Measurements from ENCODE around the gene MXRA7. TPM values are rescaled to one million over a fixed set of nuclear protein-coding genes. Genes with fewer than 3 reads are reported as not detected.

The MXRA7 gene
- total RNA-seq, 4 donors from 2014 or later, result 24.3 to 43.0 (median 30.6) TPM

DNA sequence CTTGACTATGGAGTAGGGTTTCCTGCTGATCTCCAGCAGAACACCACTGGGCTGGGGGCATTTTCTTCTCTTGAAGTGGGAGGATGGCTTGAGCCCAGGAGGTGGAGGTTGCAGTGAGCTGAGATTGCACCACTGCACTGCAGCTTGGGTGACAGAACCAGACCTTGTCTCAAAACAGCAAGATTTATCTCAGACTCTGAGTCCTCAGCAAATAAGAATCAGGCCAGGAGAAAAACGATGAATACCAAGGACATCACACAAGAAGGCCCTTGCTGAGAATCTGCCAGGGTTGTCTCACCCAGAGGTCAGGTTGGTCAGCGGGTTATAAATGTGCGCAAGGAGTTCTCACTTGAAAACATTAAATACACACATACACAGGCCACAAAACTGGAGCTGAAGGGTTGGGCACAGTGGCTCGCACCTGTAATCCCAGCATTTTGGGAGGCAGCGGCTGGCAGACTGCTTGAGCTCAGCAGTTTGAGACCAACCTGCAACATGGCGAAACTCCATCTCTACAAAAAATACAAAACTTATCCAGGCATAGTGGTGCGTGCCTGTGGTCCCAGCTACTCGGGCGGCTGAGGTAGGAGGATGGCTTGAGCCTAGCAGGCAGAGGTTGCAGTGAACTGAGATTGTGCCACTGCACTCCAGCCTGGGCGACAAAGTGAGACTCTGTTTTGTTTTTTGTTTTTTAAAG, 7.7 kb downstream of the MXRA7 start:
- Histone ChIP-seq H3K9me3 (no peaks in the 10 kb centered on the region), H3K4me1 (peaks cover 37 to 60% of the 10 kb centered on the region in 2 donors), H3K27me3 (no peaks in the 10 kb centered on the region), H3K36me3 (no peaks in the 10 kb centered on the region), H3K4me3 (no peak overlapping the region), H3K27ac (peak overlapping the region in 2 of 4 donors; percentile 29 to 49)
- DNase-seq, result no peak
- in situ Hi-C loops (cut with MboI; ENCODE audit: low sequenced_read_pairs in 4 of 4) (loop anchor here in 1 of 4 donors (25.0 kb wide), 1 partner anchor 141 kb away; a partner anchor contains a TSS), intact Hi-C loops (cut with DNase I; ENCODE audit: low total_unique reads) (no loop called here)
- no peak for TF ChIP-seq POLR2A (IDR thresholded peaks at IDR 0.05)
- no peak for TF ChIP-seq CTCF (IDR thresholded peaks at IDR 0.05 in 4 of 5, conservative IDR thresholded peaks at IDR 0.05 in 1 of 5)
- no peak for ATAC-seq

DNA sequence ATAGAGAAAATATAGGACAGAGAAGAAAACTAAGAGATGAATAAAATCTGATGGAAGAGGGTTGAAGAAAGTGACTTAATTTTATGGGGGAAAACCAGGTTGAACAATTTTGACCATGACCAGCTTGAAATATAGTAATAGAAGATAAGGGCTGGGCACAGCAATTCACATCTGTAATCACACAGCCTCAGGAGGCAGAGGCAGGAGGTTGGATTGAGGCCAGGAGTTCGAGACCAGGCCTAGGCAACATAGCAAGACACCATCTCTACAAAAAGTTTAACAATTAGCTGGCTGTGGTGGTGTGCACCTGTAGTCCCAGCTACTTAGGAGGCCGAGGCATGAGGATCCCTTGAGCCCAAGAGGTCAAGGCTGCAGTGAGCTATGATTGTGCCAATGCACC, 8.7 kb downstream of the MXRA7 start:
- H3K36me3 ChIP-seq, result no peaks in the 10 kb centered on the region
- H3K9me3 ChIP-seq, result no peaks in the 10 kb centered on the region
- intact Hi-C loops (cut with DNase I; ENCODE audit: low total_unique reads), result no loop called here
- peak overlapping the region in 3 of 4 donors; percentile 88 to 92 (median 88) for H3K27ac ChIP-seq
- DNase-seq, result no peak
- no peak overlapping the region for H3K4me3 ChIP-seq
- in situ Hi-C loops (cut with MboI; ENCODE audit: low sequenced_read_pairs in 4 of 4), result loop anchor here in 1 of 4 donors (25.0 kb wide), 1 partner anchor 140 kb away; a partner anchor contains a TSS
- H3K27me3 ChIP-seq, result no peaks in the 10 kb centered on the region
- TF ChIP-seq POLR2A (IDR thresholded peaks at IDR 0.05) (no peak), CTCF (IDR thresholded peaks at IDR 0.05 in 4 of 5, conservative IDR thresholded peaks at IDR 0.05 in 1 of 5) (no peak)
- peaks cover 38 to 60% of the 10 kb centered on the region in 2 donors for H3K4me1 ChIP-seq
- ATAC-seq, result no peak

DNA sequence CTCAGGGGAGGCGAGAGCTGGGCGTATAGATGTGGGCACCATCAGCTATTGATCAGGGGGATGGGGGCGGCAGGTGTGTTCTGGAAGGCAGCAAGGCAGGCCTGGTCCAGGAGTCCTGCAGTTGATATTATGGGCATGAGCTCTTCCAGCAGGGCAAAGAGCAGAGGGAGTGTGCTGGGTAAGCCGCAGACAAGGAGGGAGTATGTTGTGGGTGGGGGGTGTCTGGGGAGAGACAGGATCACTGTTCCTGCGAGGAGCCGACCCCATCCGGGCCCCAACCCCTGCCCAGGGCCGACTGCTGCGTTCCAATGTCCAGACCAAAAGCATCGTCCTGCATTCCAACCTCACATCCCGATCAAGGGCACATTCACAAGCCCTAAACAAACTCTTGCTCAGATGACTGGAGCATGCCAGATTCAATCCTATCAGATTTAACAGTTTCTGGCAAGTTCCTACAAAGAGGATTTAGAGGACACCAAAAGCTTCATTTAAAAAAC, 9.2 kb downstream of the MXRA7 start:
- Histone ChIP-seq H3K27ac (peak overlapping the region; percentile 88 to 92 (median 88)), H3K27me3 (no peaks in the 10 kb centered on the region), H3K36me3 (no peaks in the 10 kb centered on the region), H3K4me3 (no peak overlapping the region), H3K9me3 (no peaks in the 10 kb centered on the region), H3K4me1 (peaks cover 42 to 66% of the 10 kb centered on the region in 2 donors)
- in situ Hi-C loops (cut with MboI; ENCODE audit: low sequenced_read_pairs in 4 of 4), result loop anchor here in 1 of 4 donors (25.0 kb wide), 1 partner anchor 139 kb away; a partner anchor contains a TSS
- ATAC-seq, result no peak
- intact Hi-C loops (cut with DNase I; ENCODE audit: low total_unique reads), result no loop called here
- no peak for TF ChIP-seq POLR2A (IDR thresholded peaks at IDR 0.05)
- no peak for TF ChIP-seq CTCF (IDR thresholded peaks at IDR 0.05 in 4 of 5, conservative IDR thresholded peaks at IDR 0.05 in 1 of 5)
- no peak for DNase-seq

GRCh38 chr17:76700617-76701470, 9.9 kb downstream of the MXRA7 start:
- ATAC-seq (peak; percentile 89 to 91), DNase-seq (peak; percentile 50 to 79)
- H3K9me3 ChIP-seq, result no peaks in the 10 kb centered on the region
- in situ Hi-C loops (cut with MboI; ENCODE audit: low sequenced_read_pairs in 4 of 4) (loop anchor here in 1 of 4 donors (25.0 kb wide), 1 partner anchor 139 kb away; a partner anchor contains a TSS), intact Hi-C loops (cut with DNase I; ENCODE audit: low total_unique reads) (no loop called here)
- H3K36me3 ChIP-seq, result no peaks in the 10 kb centered on the region
- peaks cover 49 to 72% of the 10 kb centered on the region in 2 donors for H3K4me1 ChIP-seq
- no peaks in the 10 kb centered on the region for H3K27me3 ChIP-seq
- H3K27ac ChIP-seq, result peak overlapping the region; percentile 88 to 92 (median 88)
- peak overlapping the region; percentile 44 to 55 (median 48) for H3K4me3 ChIP-seq
- no peak for TF ChIP-seq CTCF (IDR thresholded peaks at IDR 0.05 in 4 of 5, conservative IDR thresholded peaks at IDR 0.05 in 1 of 5)
- peak; percentile 65 to 72 for TF ChIP-seq POLR2A (IDR thresholded peaks at IDR 0.05)

All from gastrocnemius medialis (tissue), 4 donors.